H9 (cell line): ENCODE data around the gene CPLX4. TPM values are rescaled to one million over a fixed set of nuclear protein-coding genes. Genes with fewer than 3 reads are reported as not detected.

Source experiments
- DNase-seq: peaks from one replicate; pipeline ENCODE4 v3.0.0-alpha.2; 2017
- H2AFZ ChIP-seq: one replicate; pipeline ENCODE4 v1.6.1; 2013; ENCODE audit warnings: mild to moderate bottlenecking, low read length, control low read depth, moderate library complexity
- H2AK5ac ChIP-seq: 2 replicates; pipeline ENCODE4 v1.6.1; 2013; ENCODE audit warnings: low read length, control low read depth, mixed read lengths; ENCODE audit not compliant: insufficient read length
- H2BK120ac ChIP-seq: one replicate; pipeline ENCODE4 v1.6.1; 2013; ENCODE audit warnings: low read depth, mild to moderate bottlenecking, low read length, control low read depth, inconsistent platforms; ENCODE audit not compliant: poor library complexity, severe bottlenecking
- H2BK12ac ChIP-seq: 2 replicates; pipeline ENCODE4 v1.6.1; 2013; ENCODE audit warnings: low read length, control low read depth, mixed read lengths, low read depth; ENCODE audit not compliant: insufficient read length
- H2BK15ac ChIP-seq: 2 replicates; pipeline ENCODE4 v1.6.1; 2013; ENCODE audit warnings: low read depth, low read length, control low read depth
- H2BK20ac ChIP-seq: one replicate; pipeline ENCODE4 v1.6.1; 2013; ENCODE audit warnings: low read depth, mild to moderate bottlenecking, low read length, control low read depth, inconsistent platforms; ENCODE audit not compliant: poor library complexity, severe bottlenecking
- H2BK5ac ChIP-seq: 2 replicates; pipeline ENCODE4 v1.6.1; 2013; ENCODE audit warnings: low read length, control low read depth, mixed read lengths; ENCODE audit not compliant: insufficient read length
- H3K14ac ChIP-seq: 2 replicates; pipeline ENCODE4 v1.6.1; 2013; ENCODE audit warnings: low read length, control low read depth; ENCODE audit not compliant: insufficient read depth
- H3K18ac ChIP-seq: 2 replicates; pipeline ENCODE4 v1.6.1; 2013; ENCODE audit warnings: low read depth, mild to moderate bottlenecking, mixed read lengths, low read length, control low read depth; ENCODE audit not compliant: insufficient read length
- H3K23ac ChIP-seq: 2 replicates; pipeline ENCODE4 v1.6.1; 2013; ENCODE audit warnings: low read length, control low read depth, mixed read lengths, low read depth; ENCODE audit not compliant: insufficient read length
- H3K23me2 ChIP-seq: 2 replicates; pipeline ENCODE4 v1.6.1; 2013; ENCODE audit warnings: low read depth, mild to moderate bottlenecking, mixed read lengths, low read length, control low read depth; ENCODE audit not compliant: insufficient read length, poor library complexity, severe bottlenecking
- H3K27ac ChIP-seq: 2 replicates; pipeline ENCODE4 v1.5.1; 2013; ENCODE audit warnings: low read length, control low read depth, mixed read lengths, low read depth; ENCODE audit not compliant: insufficient read length
- H3K27me3 ChIP-seq: 2 replicates; pipeline ENCODE4 v1.6.1; 2013; ENCODE audit warnings: low read length, control low read depth, inconsistent platforms; ENCODE audit not compliant: insufficient read depth
- H3K4ac ChIP-seq: 2 replicates; pipeline ENCODE4 v1.6.1; 2013; ENCODE audit warnings: low read depth, mild to moderate bottlenecking, control low read depth, inconsistent platforms, low read length, moderate library complexity
- H3K4me1 ChIP-seq: 2 replicates; pipeline ENCODE4 v1.6.1; 2013; ENCODE audit warnings: low read length, control low read depth, inconsistent platforms; ENCODE audit not compliant: insufficient read depth
- H3K4me2 ChIP-seq: 2 replicates; pipeline ENCODE4 v1.6.1; 2013; ENCODE audit warnings: low read length, control low read depth, mixed read lengths; ENCODE audit not compliant: insufficient read length, insufficient read depth
- H3K56ac ChIP-seq: 2 replicates; pipeline ENCODE4 v1.6.1; 2013; ENCODE audit warnings: low read depth, mild to moderate bottlenecking, mixed read lengths, low read length, control low read depth; ENCODE audit not compliant: insufficient read length
- H3K79me1 ChIP-seq: 2 replicates; pipeline ENCODE4 v1.6.1; 2013; ENCODE audit warnings: low read depth, mild to moderate bottlenecking, moderate library complexity, low read length, control low read depth, inconsistent platforms; ENCODE audit not compliant: insufficient read depth, poor library complexity, severe bottlenecking
- H3K79me2 ChIP-seq: 2 replicates; pipeline ENCODE4 v1.6.1; 2013; ENCODE audit warnings: low read length, control low read depth, inconsistent platforms; ENCODE audit not compliant: insufficient read depth
- H3K9ac ChIP-seq: 2 replicates; pipeline ENCODE4 v1.6.1; 2013; ENCODE audit warnings: low read length, control low read depth, mixed read lengths; ENCODE audit not compliant: insufficient read length; ENCODE audit errors: extremely low read depth
- H3K9me3 ChIP-seq: one replicate; pipeline ENCODE4 v1.6.1; 2013; ENCODE audit warnings: low read depth, low read length, inconsistent platforms; ENCODE audit not compliant: control insufficient read depth
- H3T11ph ChIP-seq: one replicate; pipeline ENCODE4 v1.6.1; 2013; ENCODE audit warnings: mild to moderate bottlenecking, low read length, control low read depth, inconsistent platforms
- H4K20me1 ChIP-seq: one replicate; pipeline ENCODE4 v1.6.1; 2013; ENCODE audit not compliant: control insufficient read depth, insufficient read length, insufficient read depth
- H4K5ac ChIP-seq: 2 replicates; pipeline ENCODE4 v1.6.1; 2013; ENCODE audit warnings: low read depth, mild to moderate bottlenecking, mixed read lengths, low read length, control low read depth; ENCODE audit not compliant: insufficient read length
- H4K8ac ChIP-seq: replicated peaks from 2 replicates; pipeline ENCODE4 v1.6.1; 2013; ENCODE audit warnings: low read length, control low read depth, mixed read lengths, low read depth; ENCODE audit not compliant: insufficient read length
- H4K91ac ChIP-seq: 2 replicates; pipeline ENCODE4 v1.6.1; 2013; ENCODE audit warnings: low read depth, mild to moderate bottlenecking, moderate library complexity, mixed read lengths, low read length, control low read depth; ENCODE audit not compliant: insufficient read length
- H3K27ac Mint-ChIP-seq, 3 experiments: 2 replicates in 2 of 3; 3 replicates in 1 of 3; pipeline ENCODE4 v1.8.0; 2020 to 2021; ENCODE audit warnings: mixed read lengths in 3 of 3, mild to moderate bottlenecking in 1 of 3, moderate library complexity in 1 of 3
- H3K27me3 Mint-ChIP-seq: 2 replicates; pipeline ENCODE4 v1.8.0; 2021; ENCODE audit warnings: low read depth, mild to moderate bottlenecking, moderate library complexity, mixed read lengths
- H3K36me3 Mint-ChIP-seq, 3 experiments: 2 replicates in 2 of 3; 3 replicates in 1 of 3; pipeline ENCODE4 v1.8.0; 2020 to 2021; ENCODE audit warnings: low read depth in 3 of 3, mixed read lengths in 3 of 3; ENCODE audit not compliant: insufficient read depth in 1 of 3
- H3K4me1 Mint-ChIP-seq, 2 experiments: 2 replicates each; pipeline ENCODE4 v1.8.0; 2020; ENCODE audit warnings: mixed read lengths in 2 of 2
- H3K4me3 Mint-ChIP-seq, 2 experiments: 2 replicates in 1 of 2; 3 replicates in 1 of 2; pipeline ENCODE4 v1.8.0; 2020 to 2021; ENCODE audit warnings: mild to moderate bottlenecking in 2 of 2, mixed read lengths in 2 of 2, moderate library complexity in 1 of 2
- H3K9me3 Mint-ChIP-seq, 2 experiments: 2 replicates in 1 of 2; 3 replicates in 1 of 2; pipeline ENCODE4 v1.8.0; 2020; ENCODE audit warnings: mild to moderate bottlenecking in 2 of 2, mixed read lengths in 2 of 2, moderate library complexity in 1 of 2
- WGBS: extraction: QIAGEN DNeasy Blood & Tissue Kit; methylation state at CpG from one replicate; pipeline ENCODE4 v1.1.7; 2013; ENCODE audit warnings: missing lambda C conversion rate, low lambda C conversion rate, mixed read lengths; ENCODE audit not compliant: insufficient read length; ENCODE audit errors: extremely low coverage; 5-methylcytosine and 5-hydroxymethylcytosine counted together
- total RNA-seq: library from RNA; stranded (reverse); gene quantifications from 2 replicates; pipeline ENCODE4 v1.2.1, GENCODE V29; 2021
- TF ChIP-seq, protein P1 (sequence below): fragments of 200-600 bp; sonication (generic); conservative IDR thresholded peaks from 3 replicates; pipeline ENCODE4 v1.8.0; 2021; ENCODE audit warnings: antibody characterized with exemption, mild to moderate bottlenecking

CPLX4 gene
- total RNA-seq, 1 experiment from 2014 or later = not detected

DNA sequence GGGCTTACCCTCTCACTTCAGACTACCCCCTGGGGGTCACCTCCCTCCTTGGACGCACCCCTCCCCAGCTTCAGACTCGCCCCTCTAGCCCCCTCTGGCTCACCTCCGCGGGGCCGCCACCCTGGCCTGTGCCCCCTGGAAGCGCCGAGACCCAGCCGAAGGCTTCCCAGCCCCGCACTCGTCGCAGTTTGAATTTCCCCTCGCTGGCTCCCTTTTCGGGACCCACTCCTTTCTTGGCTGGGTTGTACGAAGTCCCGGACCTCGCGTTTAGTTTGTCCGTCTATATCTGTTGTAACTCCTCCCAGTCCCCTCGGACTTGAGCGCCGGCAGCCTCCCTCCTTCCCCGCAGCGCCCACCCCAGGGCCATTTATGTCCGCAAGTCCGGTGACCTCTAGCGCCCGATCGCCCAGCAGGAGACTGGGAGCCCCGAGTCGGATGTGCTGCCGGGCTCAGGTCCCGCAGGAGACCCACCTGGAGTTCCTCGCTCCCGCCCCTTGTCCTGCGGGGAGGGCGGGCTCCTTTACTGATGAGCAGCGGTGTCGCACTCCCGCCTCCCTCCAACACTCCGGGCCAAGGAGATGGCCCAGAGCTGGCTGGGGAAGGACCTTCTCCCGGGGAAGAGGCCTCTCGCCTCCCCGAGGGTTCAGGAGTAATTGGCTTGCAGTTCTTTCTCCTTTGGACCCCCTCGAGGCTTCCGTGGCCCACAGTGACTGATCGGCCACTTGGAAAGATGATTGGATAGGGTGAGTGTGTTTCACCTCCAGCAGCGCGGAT, 44.5 kb downstream of the CPLX4 start:
- TF ChIP-seq, protein P1, sequence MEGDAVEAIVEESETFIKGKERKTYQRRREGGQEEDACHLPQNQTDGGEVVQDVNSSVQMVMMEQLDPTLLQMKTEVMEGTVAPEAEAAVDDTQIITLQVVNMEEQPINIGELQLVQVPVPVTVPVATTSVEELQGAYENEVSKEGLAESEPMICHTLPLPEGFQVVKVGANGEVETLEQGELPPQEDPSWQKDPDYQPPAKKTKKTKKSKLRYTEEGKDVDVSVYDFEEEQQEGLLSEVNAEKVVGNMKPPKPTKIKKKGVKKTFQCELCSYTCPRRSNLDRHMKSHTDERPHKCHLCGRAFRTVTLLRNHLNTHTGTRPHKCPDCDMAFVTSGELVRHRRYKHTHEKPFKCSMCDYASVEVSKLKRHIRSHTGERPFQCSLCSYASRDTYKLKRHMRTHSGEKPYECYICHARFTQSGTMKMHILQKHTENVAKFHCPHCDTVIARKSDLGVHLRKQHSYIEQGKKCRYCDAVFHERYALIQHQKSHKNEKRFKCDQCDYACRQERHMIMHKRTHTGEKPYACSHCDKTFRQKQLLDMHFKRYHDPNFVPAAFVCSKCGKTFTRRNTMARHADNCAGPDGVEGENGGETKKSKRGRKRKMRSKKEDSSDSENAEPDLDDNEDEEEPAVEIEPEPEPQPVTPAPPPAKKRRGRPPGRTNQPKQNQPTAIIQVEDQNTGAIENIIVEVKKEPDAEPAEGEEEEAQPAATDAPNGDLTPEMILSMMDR = no peak
- Histone ChIP-seq H3K9me3 (no peaks in the 10 kb centered on the region), H4K20me1 (no peaks in the 10 kb centered on the region), H3K4ac (no peak overlapping the region), H2BK15ac (no peak overlapping the region), H3K27ac (no peak overlapping the region), H4K91ac (no peak overlapping the region), H3K18ac (no peak overlapping the region), H2BK20ac (no peak overlapping the region), H3K56ac (no peak overlapping the region), H3K79me2 (no peaks in the 10 kb centered on the region), H2AFZ (no peak overlapping the region), H3K9ac (no peak overlapping the region), H3K23me2 (peaks cover 13% of the 10 kb centered on the region), H3K23ac (no peak overlapping the region), H4K8ac (no peak overlapping the region), H2BK120ac (no peak overlapping the region), H3K27me3 (peaks cover 66% of the 10 kb centered on the region), H3K4me2 (peak overlapping the region; percentile 48), H2AK5ac (no peak overlapping the region), H3T11ph (no peak overlapping the region), H3K4me1 (no peaks in the 10 kb centered on the region), H2BK12ac (no peak overlapping the region), H3K14ac (no peak overlapping the region), H2BK5ac (no peak overlapping the region), H4K5ac (no peak overlapping the region), H3K79me1 (no peaks in the 10 kb centered on the region)
- Mint-ChIP-seq H3K4me3 (peak overlapping the region; percentile 63 to 92), H3K27ac (no peak overlapping the region), H3K27me3 (peaks cover 97% of the 10 kb centered on the region), H3K9me3 (peaks cover 0 to 5% of the 10 kb centered on the region in 2 experiments; a peak in 1 of 5 replicates), H3K36me3 (no peaks in the 10 kb centered on the region), H3K4me1 (peaks cover 29 to 36% of the 10 kb centered on the region in 2 experiments)
- no CpG with 5 or more reads among the region's 48 CpGs for WGBS
- peak; percentile 60 for DNase-seq
